GM10248 (cell line): ENCODE measurements around the gene KIF13A.

Experiments used
- CTCF ChIA-PET: fragments of 300-600 bp; sonication (Branson Sonifier 250); formaldehyde crosslinking; extraction: SDS; loops from one replicate; lab custom pipeline; 2021; ENCODE audit warnings: antibody characterized with exemption; lab: Yijun Ruan, JAX
- POLR2A ChIA-PET: fragments of 350-650 bp; sonication (Branson Sonifier 250); formaldehyde crosslinking; extraction: SDS; loops from one replicate; lab custom pipeline; 2020; ENCODE audit warnings: antibody characterized with exemption; lab: Yijun Ruan, JAX
- DNase-seq: peaks from one replicate; pipeline ENCODE4 v3.0.0; 2012; ENCODE audit errors: extremely low spot score
- TF ChIP-seq, protein P1 (sequence below): IDR thresholded peaks from 2 replicates; pipeline ENCODE4 v1.5.1; 2012; ENCODE audit warnings: mild to moderate bottlenecking, low read depth; ENCODE audit errors: extremely low read depth, missing control alignments, control extremely low read depth

KIF13A gene

GRCh38 chr6:17878734-17879133 is 108.7 kb downstream of the KIF13A start:
- CTCF ChIA-PET: interaction anchor here (1.5 kb wide), 1 partner anchor 14 kb away, joined by 3 read pairs; no protein-coding TSS in a partner anchor
- DNase-seq: no peak
- TF ChIP-seq, protein P1, sequence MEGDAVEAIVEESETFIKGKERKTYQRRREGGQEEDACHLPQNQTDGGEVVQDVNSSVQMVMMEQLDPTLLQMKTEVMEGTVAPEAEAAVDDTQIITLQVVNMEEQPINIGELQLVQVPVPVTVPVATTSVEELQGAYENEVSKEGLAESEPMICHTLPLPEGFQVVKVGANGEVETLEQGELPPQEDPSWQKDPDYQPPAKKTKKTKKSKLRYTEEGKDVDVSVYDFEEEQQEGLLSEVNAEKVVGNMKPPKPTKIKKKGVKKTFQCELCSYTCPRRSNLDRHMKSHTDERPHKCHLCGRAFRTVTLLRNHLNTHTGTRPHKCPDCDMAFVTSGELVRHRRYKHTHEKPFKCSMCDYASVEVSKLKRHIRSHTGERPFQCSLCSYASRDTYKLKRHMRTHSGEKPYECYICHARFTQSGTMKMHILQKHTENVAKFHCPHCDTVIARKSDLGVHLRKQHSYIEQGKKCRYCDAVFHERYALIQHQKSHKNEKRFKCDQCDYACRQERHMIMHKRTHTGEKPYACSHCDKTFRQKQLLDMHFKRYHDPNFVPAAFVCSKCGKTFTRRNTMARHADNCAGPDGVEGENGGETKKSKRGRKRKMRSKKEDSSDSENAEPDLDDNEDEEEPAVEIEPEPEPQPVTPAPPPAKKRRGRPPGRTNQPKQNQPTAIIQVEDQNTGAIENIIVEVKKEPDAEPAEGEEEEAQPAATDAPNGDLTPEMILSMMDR: no peak

GRCh38 chr6:17877895-17878440 is 109.5 kb downstream of the KIF13A start:
- DNase-seq: no peak
- POLR2A ChIA-PET: no interaction called here
- CTCF ChIA-PET: no interaction called here
- TF ChIP-seq, protein P1: no peak

More at GRCh38 chr6:17878734-17879133, 108.7 kb downstream of the KIF13A start:
- POLR2A ChIA-PET: no interaction called here

DNA sequence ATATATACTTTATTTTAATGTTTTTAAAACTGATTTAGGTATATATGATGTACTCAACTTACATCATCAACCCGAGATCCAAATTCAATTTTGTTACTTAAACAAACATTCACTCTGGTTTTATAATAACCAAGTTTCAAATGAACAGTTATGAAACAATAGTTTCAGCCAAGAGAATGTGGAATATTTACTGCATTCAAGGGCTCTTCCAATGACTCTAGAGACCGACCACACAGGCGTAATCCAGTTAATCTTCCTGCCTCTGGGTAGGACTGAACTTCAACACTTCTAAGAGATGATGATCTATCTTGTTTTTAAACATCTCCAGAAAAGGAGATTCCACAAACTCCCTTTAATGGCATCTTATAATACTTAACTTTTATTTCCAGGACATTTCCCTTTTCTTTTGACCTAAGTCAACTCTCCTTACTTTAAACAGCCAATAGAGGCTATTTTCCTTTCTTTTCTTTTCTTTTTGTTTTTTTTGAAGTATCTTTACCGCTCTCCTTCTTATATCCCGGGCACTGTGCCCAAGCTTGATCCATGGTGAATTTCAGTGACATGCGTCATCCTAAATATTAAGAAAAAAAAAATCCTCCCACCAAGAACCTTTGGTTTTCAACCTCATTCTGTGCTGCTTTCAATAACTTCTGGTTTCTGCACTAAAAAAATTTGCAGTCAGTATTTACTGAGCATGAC is 110.1 kb downstream of the KIF13A start:
- ChIA-PET POLR2A (no interaction called here), CTCF (no interaction called here)
- DNase-seq: no peak

DNA sequence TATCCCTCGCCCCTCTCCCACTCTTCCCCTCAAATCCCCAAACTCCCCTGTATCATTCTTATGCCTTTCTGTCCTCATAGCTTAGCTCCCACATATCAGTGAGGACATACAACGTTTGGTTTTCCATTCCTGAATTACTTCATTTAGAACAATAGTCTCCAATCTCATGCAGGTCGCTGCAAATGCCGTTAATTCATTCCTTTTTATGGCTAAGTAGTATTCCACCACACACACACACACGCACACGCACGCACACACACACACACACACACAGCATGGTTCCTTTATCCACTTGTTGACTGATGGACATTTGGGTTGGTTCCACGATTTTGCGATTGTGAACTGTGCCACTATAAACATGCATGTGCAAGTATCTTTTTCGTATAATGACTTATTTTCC is 112.7 kb downstream of the KIF13A start:
- ChIA-PET CTCF (interaction anchor here (0.7 kb wide), 1 partner anchor 9 kb away, joined by 3 read pairs; no protein-coding TSS in a partner anchor), POLR2A (no interaction called here)
- no peak for DNase-seq
- TF ChIP-seq, protein P1: no peak

More for the DNA sequence above, 110.1 kb downstream of the KIF13A start:
- TF ChIP-seq, protein P1: no peak

- POLR2A ChIA-PET: no interaction called here
- DNase-seq: no peak
- TF ChIP-seq, protein P1: no peak
- CTCF ChIA-PET: interaction anchor here (1.0 kb wide), 1 partner anchor 11 kb away, joined by 4 read pairs; no protein-coding TSS in a partner anchor
Observed at GRCh38 chr6:17872908-17873307, 114.5 kb downstream of the KIF13A start.

GRCh38 chr6:17871836-17872235 is 115.6 kb downstream of the KIF13A start:
- POLR2A ChIA-PET: no interaction called here
- CTCF ChIA-PET: interaction anchor here (1.0 kb wide), 1 partner anchor 12 kb away, joined by 4 read pairs; no protein-coding TSS in a partner anchor
- DNase-seq: no peak
- TF ChIP-seq, protein P1: no peak
